HG02588 (cell line): ENCODE data around the gene CCL23.
"Not testable (repeated sequence)": the region's sequence is repeated elsewhere in the genome, so short reads cannot be mapped to it uniquely, and the experiment has no call there.

Experiments used
- ATAC-seq: cut with Tn5 transposase; IDR thresholded peaks from one replicate; pipeline ENCODE4 v1.9.1; 2021; ENCODE audit warnings: mild to moderate bottlenecking, moderate library complexity; ENCODE audit not compliant: unreplicated experiment

CCL23 gene

GRCh38 chr17:36017799-36018198 lies at the start of gene CCL23:
Gene CCL23, minus strand, starts transcription at chr17:36017972. Its CDS starts 75 bp downstream, at chr17:36017897.
- no peak for ATAC-seq

GRCh38 chr17:36066365-36066985 lies 48.7 kb upstream of the CCL23 start:
- no peak for ATAC-seq

GRCh38 chr17:36063786-36064541 lies 46.2 kb upstream of the CCL23 start, which contains the start of gene CCL18:
Gene CCL18, plus strand, starts transcription at chr17:36064272. Its CDS starts 71 bp downstream, at chr17:36064343.
- no peak for ATAC-seq

- ATAC-seq = no peak
Observed at GRCh38 chr17:36060816-36061215, 43.0 kb upstream of the CCL23 start.

- no peak for ATAC-seq
Observed at GRCh38 chr17:36059406-36059805, 41.6 kb upstream of the CCL23 start.

- no peak for ATAC-seq
Observed at GRCh38 chr17:36057911-36058310, 40.1 kb upstream of the CCL23 start.

- ATAC-seq = no peak
Observed at GRCh38 chr17:36055921-36056520, 38.2 kb upstream of the CCL23 start.

- ATAC-seq = no peak
Observed at GRCh38 chr17:36055171-36055570, 37.4 kb upstream of the CCL23 start.

GRCh38 chr17:36049643-36050042 lies 31.9 kb upstream of the CCL23 start:
- ATAC-seq = no peak

GRCh38 chr17:36048066-36048465 lies 30.3 kb upstream of the CCL23 start:
- ATAC-seq = no peak

GRCh38 chr17:36036235-36036634 lies 18.5 kb upstream of the CCL23 start:
- no peak for ATAC-seq

- ATAC-seq = no peak
Observed at GRCh38 chr17:36034127-36034526, 16.4 kb upstream of the CCL23 start.

GRCh38 chr17:36030956-36031355 lies 13.2 kb upstream of the CCL23 start:
- ATAC-seq = no peak

GRCh38 chr17:36027761-36028160 lies 10.0 kb upstream of the CCL23 start:
- no peak for ATAC-seq

GRCh38 chr17:36024106-36024869 lies 6.5 kb upstream of the CCL23 start:
- ATAC-seq = no peak

- no peak for ATAC-seq
Observed at GRCh38 chr17:36019423-36019822, 1.7 kb upstream of the CCL23 start.

GRCh38 chr17:36016555-36016954 lies 1.2 kb downstream of the CCL23 start:
- no peak for ATAC-seq

GRCh38 chr17:36015895-36016294 lies 1.9 kb downstream of the CCL23 start:
- ATAC-seq = not testable (repeated sequence)

- no peak for ATAC-seq
Observed at GRCh38 chr17:36014946-36015345, 2.8 kb downstream of the CCL23 start.

- no peak for ATAC-seq
Observed at GRCh38 chr17:36011201-36011600, 6.6 kb downstream of the CCL23 start.

- ATAC-seq = no peak
Observed at GRCh38 chr17:36008998-36009665, 8.6 kb downstream of the CCL23 start.
